Measurements from ENCODE around the gene M1AP. TPM values are rescaled to one million over a fixed set of nuclear protein-coding genes. Genes with fewer than 3 reads are reported as not detected.
"Not testable (repeated sequence)": the region's sequence is repeated elsewhere in the genome, so short reads cannot be mapped to it uniquely, and the experiment has no call there.

Gene M1AP
- total RNA-seq, 1 donor from 2014 or later = 0.74 TPM

DNA sequence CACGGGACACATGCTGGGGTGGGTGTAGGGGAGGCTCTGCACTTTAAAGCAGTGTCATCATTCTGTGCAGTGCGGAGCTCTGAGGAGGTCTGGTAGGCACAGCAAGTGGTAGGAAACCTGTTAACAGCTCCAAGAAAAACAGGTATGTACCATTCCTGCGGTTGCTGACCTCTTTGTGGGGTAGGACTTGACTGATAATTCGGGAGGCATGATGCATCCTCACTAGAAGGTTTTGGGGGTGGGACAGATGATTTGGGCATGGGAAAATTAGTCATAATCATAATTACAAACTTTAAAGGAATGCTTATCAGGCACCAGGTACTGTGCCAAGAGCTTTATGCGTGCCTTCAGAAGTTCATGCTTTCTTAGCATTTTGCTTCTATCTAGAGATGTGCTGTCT, 83.9 kb downstream of the M1AP start:
- peaks cover 18% of the 10 kb centered on the region for H3K27me3 Mint-ChIP-seq (ENCODE audit: unreplicated experiment)
- peak overlapping the region; percentile 3 for H3K27ac Mint-ChIP-seq (ENCODE audit: unreplicated experiment)
- H3K4me3 Mint-ChIP-seq (ENCODE audit: unreplicated experiment) = no peak overlapping the region
- TF ChIP-seq, protein P1, sequence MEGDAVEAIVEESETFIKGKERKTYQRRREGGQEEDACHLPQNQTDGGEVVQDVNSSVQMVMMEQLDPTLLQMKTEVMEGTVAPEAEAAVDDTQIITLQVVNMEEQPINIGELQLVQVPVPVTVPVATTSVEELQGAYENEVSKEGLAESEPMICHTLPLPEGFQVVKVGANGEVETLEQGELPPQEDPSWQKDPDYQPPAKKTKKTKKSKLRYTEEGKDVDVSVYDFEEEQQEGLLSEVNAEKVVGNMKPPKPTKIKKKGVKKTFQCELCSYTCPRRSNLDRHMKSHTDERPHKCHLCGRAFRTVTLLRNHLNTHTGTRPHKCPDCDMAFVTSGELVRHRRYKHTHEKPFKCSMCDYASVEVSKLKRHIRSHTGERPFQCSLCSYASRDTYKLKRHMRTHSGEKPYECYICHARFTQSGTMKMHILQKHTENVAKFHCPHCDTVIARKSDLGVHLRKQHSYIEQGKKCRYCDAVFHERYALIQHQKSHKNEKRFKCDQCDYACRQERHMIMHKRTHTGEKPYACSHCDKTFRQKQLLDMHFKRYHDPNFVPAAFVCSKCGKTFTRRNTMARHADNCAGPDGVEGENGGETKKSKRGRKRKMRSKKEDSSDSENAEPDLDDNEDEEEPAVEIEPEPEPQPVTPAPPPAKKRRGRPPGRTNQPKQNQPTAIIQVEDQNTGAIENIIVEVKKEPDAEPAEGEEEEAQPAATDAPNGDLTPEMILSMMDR (IDR thresholded peaks at IDR 0.05; ENCODE audit: unreplicated experiment) = no peak
- DNase-seq (ENCODE audit: low spot score) = no peak
- H3K4me1 Mint-ChIP-seq (ENCODE audit: unreplicated experiment) = peaks cover 24% of the 10 kb centered on the region
- no peaks in the 10 kb centered on the region for H3K9me3 Mint-ChIP-seq (ENCODE audit: unreplicated experiment)
- H3K36me3 Mint-ChIP-seq (ENCODE audit: low read depth, unreplicated experiment) = no peaks in the 10 kb centered on the region

DNA sequence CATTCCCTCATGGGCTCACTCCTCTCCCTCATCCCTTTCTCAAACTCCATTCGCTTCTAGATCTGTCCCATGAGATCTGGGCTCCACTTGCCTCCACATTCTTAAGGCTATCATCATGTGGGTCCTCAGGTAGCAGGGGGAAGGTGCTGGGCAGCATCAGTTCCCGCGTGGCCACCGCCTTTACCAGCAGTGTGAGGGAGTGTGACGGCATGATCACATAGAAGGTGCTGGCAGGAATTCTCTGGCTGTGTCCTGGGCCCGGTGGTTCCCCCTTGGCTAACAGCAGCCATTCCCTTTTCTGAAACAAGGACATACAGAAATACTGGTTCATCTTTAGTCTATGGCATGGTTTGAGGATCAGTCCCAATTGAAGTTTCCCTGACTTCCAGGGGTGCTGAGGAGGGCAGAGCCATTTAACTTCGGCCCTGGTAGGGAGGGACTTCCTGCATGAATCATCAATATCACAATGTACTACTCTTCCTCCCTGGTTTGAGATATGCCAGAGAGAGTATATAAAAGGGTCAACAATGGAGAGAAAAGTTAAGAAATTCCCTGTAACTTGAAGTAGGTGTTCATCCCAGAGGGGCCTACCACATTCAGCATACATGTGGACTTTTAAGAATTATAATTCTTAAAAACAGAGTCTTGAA, 85.9 kb downstream of the M1AP start:
- Mint-ChIP-seq H3K4me1 (ENCODE audit: unreplicated experiment) (peaks cover 33% of the 10 kb centered on the region), H3K36me3 (ENCODE audit: low read depth, unreplicated experiment) (no peaks in the 10 kb centered on the region), H3K27ac (ENCODE audit: unreplicated experiment) (peak overlapping the region; percentile 26)

DNA sequence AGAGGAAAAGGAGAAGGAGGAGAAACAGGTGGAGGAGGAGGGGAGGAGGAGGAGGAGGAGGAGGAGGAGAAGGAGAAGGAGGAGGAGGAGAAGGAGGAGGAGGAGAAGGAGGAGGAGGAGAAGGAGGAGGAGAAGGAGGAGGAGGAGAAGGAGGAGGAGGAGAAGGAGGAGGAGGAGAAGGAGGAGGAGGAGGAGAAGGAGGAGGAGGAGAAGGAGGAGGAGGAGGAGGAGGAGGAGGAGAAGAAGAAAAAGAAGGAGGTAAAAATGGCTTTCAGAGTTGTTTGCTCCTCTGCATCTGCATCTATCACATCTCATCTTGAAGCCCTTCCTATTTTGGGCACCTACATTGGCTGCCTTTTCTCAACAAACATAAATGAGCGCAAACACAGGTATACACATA, 87.1 kb downstream of the M1AP start:
- H3K36me3 Mint-ChIP-seq (ENCODE audit: low read depth, unreplicated experiment); H3K4me3 Mint-ChIP-seq (ENCODE audit: unreplicated experiment); H3K9me3 Mint-ChIP-seq (ENCODE audit: unreplicated experiment); DNase-seq (ENCODE audit: low spot score): not testable (repeated sequence)
- peak overlapping the region; percentile 54 for H3K27ac Mint-ChIP-seq (ENCODE audit: unreplicated experiment)
- H3K4me1 Mint-ChIP-seq (ENCODE audit: unreplicated experiment) = peaks cover 40% of the 10 kb centered on the region
- peaks cover 19% of the 10 kb centered on the region for H3K27me3 Mint-ChIP-seq (ENCODE audit: unreplicated experiment)

More for the DNA sequence above, 85.9 kb downstream of the M1AP start:
- no peak overlapping the region for H3K4me3 Mint-ChIP-seq (ENCODE audit: unreplicated experiment)
- no peak for DNase-seq (ENCODE audit: low spot score)
- H3K9me3 Mint-ChIP-seq (ENCODE audit: unreplicated experiment) = no peaks in the 10 kb centered on the region
- H3K27me3 Mint-ChIP-seq (ENCODE audit: unreplicated experiment) = peaks cover 17% of the 10 kb centered on the region
- TF ChIP-seq, protein P1 (IDR thresholded peaks at IDR 0.05; ENCODE audit: unreplicated experiment) = no peak

DNA sequence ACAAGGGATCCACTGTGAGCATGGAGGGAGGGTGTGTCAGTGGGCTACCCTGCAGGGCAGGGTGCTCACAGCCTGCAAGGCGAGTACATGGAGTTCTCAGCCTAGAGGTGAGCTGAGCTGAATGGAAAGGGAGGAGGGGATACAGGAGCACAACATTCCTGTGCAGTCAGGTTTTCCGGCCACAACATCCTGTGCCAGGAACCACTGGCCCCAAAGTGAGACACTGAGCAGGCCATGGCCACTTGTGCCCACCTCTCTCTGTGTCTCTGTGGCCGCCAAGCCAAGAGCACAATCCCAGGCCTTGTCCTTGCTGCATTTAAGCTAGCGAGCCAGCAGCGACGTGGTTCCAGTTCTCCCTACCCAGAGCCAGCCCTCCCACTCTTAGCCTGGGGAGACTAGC, 87.5 kb downstream of the M1AP start:
- peak; percentile 26 for DNase-seq (ENCODE audit: low spot score)
- TF ChIP-seq, protein P1 (IDR thresholded peaks at IDR 0.05; ENCODE audit: unreplicated experiment) = no peak
- H3K4me3 Mint-ChIP-seq (ENCODE audit: unreplicated experiment) = peak overlapping the region; percentile 75
- no peaks in the 10 kb centered on the region for H3K36me3 Mint-ChIP-seq (ENCODE audit: low read depth, unreplicated experiment)
- H3K4me1 Mint-ChIP-seq (ENCODE audit: unreplicated experiment) = peaks cover 41% of the 10 kb centered on the region
- peak overlapping the region; percentile 96 for H3K27ac Mint-ChIP-seq (ENCODE audit: unreplicated experiment)
- no peaks in the 10 kb centered on the region for H3K9me3 Mint-ChIP-seq (ENCODE audit: unreplicated experiment)
- H3K27me3 Mint-ChIP-seq (ENCODE audit: unreplicated experiment) = peaks cover 19% of the 10 kb centered on the region

DNA sequence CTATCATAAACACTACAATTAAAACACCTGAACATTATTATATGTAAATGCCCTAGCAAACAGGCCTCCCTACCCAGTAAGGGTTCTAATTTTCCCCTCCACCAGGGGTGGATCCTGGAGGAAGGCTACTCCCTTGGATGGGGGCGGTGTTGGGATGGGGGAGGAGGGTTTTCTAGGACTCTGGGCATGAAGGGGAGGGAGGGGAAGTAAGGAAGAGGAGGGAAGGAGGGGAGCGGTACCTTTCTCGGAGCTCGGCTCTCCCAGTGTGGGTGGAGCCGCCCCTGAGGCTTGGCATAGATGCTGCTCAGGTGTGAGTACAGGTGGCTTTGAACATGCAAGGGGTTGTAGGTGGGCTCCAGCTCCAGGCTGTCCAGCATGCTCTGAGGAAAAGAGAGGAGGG, 88.2 kb downstream of the M1AP start:
- peak overlapping the region; percentile 96 for H3K27ac Mint-ChIP-seq (ENCODE audit: unreplicated experiment)
- H3K9me3 Mint-ChIP-seq (ENCODE audit: unreplicated experiment) = no peaks in the 10 kb centered on the region
- peaks cover 41% of the 10 kb centered on the region for H3K4me1 Mint-ChIP-seq (ENCODE audit: unreplicated experiment)
- DNase-seq (ENCODE audit: low spot score) = no peak
- TF ChIP-seq, protein P1 (IDR thresholded peaks at IDR 0.05; ENCODE audit: unreplicated experiment) = no peak
- no peaks in the 10 kb centered on the region for H3K36me3 Mint-ChIP-seq (ENCODE audit: low read depth, unreplicated experiment)
- peak overlapping the region; percentile 75 for H3K4me3 Mint-ChIP-seq (ENCODE audit: unreplicated experiment)
- H3K27me3 Mint-ChIP-seq (ENCODE audit: unreplicated experiment) = peaks cover 19% of the 10 kb centered on the region

Measured in endothelial cell (in vitro differentiated cells).